ENCODE measurements around the gene TMOD3. TPM values are rescaled to one million over a fixed set of nuclear protein-coding genes. Genes with fewer than 3 reads are reported as not detected.

Gene TMOD3
- total RNA-seq, 1 experiment from 2014 or later = 94.6 TPM

GRCh38 chr15:51846066-51846462 is 16.6 kb downstream of the TMOD3 start:
- TSS peak; percentile 56 for BruUV-seq (replicated peaks)
- ChIA-PET CTCF (interaction anchor here (0.5 to 1.5 kb wide), 7 partner anchors 7 to 71 kb away, joined by 3 to 4 read pairs (median 3); no protein-coding TSS in a partner anchor), POLR2A (interaction anchor here (0.6 to 4.4 kb wide), 6 partner anchors 9 to 164 kb away, joined by 3 to 51 read pairs (median 16); partner anchors contain the start of gene TMOD3)
- H3K4me3 Mint-ChIP-seq (ENCODE audit: unreplicated experiment) = peak overlapping the region; percentile 6
- H3K36me3 Mint-ChIP-seq (ENCODE audit: insufficient read depth, unreplicated experiment) = peaks cover 12% of the 10 kb centered on the region
- intact Hi-C loops (cut with micrococcal nuclease) = no loop called here
- H3K4me1 Mint-ChIP-seq (ENCODE audit: insufficient read depth, unreplicated experiment) = peaks cover 62% of the 10 kb centered on the region
- peak overlapping the region; percentile 93 for H3K27ac Mint-ChIP-seq (ENCODE audit: low read depth, unreplicated experiment)
- no peak for DNase-seq (ENCODE audit: unreplicated experiment)
- peaks cover 7% of the 10 kb centered on the region for H3K9me3 Mint-ChIP-seq (ENCODE audit: unreplicated experiment)
- TF ChIP-seq, protein P1, sequence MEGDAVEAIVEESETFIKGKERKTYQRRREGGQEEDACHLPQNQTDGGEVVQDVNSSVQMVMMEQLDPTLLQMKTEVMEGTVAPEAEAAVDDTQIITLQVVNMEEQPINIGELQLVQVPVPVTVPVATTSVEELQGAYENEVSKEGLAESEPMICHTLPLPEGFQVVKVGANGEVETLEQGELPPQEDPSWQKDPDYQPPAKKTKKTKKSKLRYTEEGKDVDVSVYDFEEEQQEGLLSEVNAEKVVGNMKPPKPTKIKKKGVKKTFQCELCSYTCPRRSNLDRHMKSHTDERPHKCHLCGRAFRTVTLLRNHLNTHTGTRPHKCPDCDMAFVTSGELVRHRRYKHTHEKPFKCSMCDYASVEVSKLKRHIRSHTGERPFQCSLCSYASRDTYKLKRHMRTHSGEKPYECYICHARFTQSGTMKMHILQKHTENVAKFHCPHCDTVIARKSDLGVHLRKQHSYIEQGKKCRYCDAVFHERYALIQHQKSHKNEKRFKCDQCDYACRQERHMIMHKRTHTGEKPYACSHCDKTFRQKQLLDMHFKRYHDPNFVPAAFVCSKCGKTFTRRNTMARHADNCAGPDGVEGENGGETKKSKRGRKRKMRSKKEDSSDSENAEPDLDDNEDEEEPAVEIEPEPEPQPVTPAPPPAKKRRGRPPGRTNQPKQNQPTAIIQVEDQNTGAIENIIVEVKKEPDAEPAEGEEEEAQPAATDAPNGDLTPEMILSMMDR (IDR thresholded peaks at IDR 0.05; ENCODE audit: unreplicated experiment) = no peak
- no peaks in the 10 kb centered on the region for H3K27me3 Mint-ChIP-seq (ENCODE audit: insufficient read depth, unreplicated experiment)

GRCh38 chr15:51846463-51847230 is 17.2 kb downstream of the TMOD3 start:
- peak overlapping the region; percentile 93 for H3K27ac Mint-ChIP-seq (ENCODE audit: low read depth, unreplicated experiment)
- intact Hi-C loops (cut with micrococcal nuclease) = no loop called here
- H3K4me3 Mint-ChIP-seq (ENCODE audit: unreplicated experiment) = peak overlapping the region; percentile 6
- TF ChIP-seq, protein P1 (IDR thresholded peaks at IDR 0.05; ENCODE audit: unreplicated experiment) = no peak
- peaks cover 12% of the 10 kb centered on the region for H3K36me3 Mint-ChIP-seq (ENCODE audit: insufficient read depth, unreplicated experiment)
- ChIA-PET CTCF (no interaction called here), POLR2A (interaction anchor here (1.1 to 2.4 kb wide), 3 partner anchors 16 to 28 kb away, joined by 3 to 18 read pairs (median 4); partner anchors contain the start of gene TMOD3)
- H3K27me3 Mint-ChIP-seq (ENCODE audit: insufficient read depth, unreplicated experiment) = no peaks in the 10 kb centered on the region
- H3K9me3 Mint-ChIP-seq (ENCODE audit: unreplicated experiment) = peaks cover 7% of the 10 kb centered on the region
- H3K4me1 Mint-ChIP-seq (ENCODE audit: insufficient read depth, unreplicated experiment) = peaks cover 59% of the 10 kb centered on the region
- BruUV-seq (replicated peaks) = no TSS peak
- peak; percentile 92 for DNase-seq (ENCODE audit: unreplicated experiment)

- H3K27ac Mint-ChIP-seq (ENCODE audit: low read depth, unreplicated experiment) = peak overlapping the region; percentile 75
Observed at GRCh38 chr15:51848811-51849210, 19.4 kb downstream of the TMOD3 start.

GRCh38 chr15:51849860-51850259 is 20.4 kb downstream of the TMOD3 start:
- BruUV-seq (replicated peaks) = no TSS peak
- H3K27ac Mint-ChIP-seq (ENCODE audit: low read depth, unreplicated experiment) = peak overlapping the region; percentile 75
- CTCF ChIA-PET = interaction anchor here (0.7 to 1.3 kb wide), 3 partner anchors 16 to 39 kb away, joined by 3 read pairs; no protein-coding TSS in a partner anchor
- peaks cover 62% of the 10 kb centered on the region for H3K4me1 Mint-ChIP-seq (ENCODE audit: insufficient read depth, unreplicated experiment)
- DNase-seq (ENCODE audit: unreplicated experiment) = no peak
- TF ChIP-seq, protein P1 (IDR thresholded peaks at IDR 0.05; ENCODE audit: unreplicated experiment) = no peak
- H3K27me3 Mint-ChIP-seq (ENCODE audit: insufficient read depth, unreplicated experiment) = no peaks in the 10 kb centered on the region
- intact Hi-C loops (cut with micrococcal nuclease) = no loop called here
- H3K4me3 Mint-ChIP-seq (ENCODE audit: unreplicated experiment) = no peak overlapping the region
- POLR2A ChIA-PET = interaction anchor here (0.7 to 3.4 kb wide), 3 partner anchors 10 to 20 kb away, joined by 3 to 20 read pairs (median 3); no protein-coding TSS in a partner anchor
- peaks cover 7% of the 10 kb centered on the region for H3K9me3 Mint-ChIP-seq (ENCODE audit: unreplicated experiment)
- H3K36me3 Mint-ChIP-seq (ENCODE audit: insufficient read depth, unreplicated experiment) = peaks cover 12% of the 10 kb centered on the region

More at GRCh38 chr15:51848811-51849210, 19.4 kb downstream of the TMOD3 start:
- BruUV-seq (replicated peaks) = no TSS peak
- H3K27me3 Mint-ChIP-seq (ENCODE audit: insufficient read depth, unreplicated experiment) = no peaks in the 10 kb centered on the region
- CTCF ChIA-PET = interaction anchor here (0.5 to 1.3 kb wide), 3 partner anchors 12 to 17 kb away, joined by 3 read pairs; no protein-coding TSS in a partner anchor
- POLR2A ChIA-PET = interaction anchor here (2.4 kb wide), 1 partner anchor 19 kb away, joined by 18 read pairs; the partner anchor contains the start of gene TMOD3
- no peak overlapping the region for H3K4me3 Mint-ChIP-seq (ENCODE audit: unreplicated experiment)
- H3K4me1 Mint-ChIP-seq (ENCODE audit: insufficient read depth, unreplicated experiment) = peaks cover 60% of the 10 kb centered on the region
- peaks cover 7% of the 10 kb centered on the region for H3K9me3 Mint-ChIP-seq (ENCODE audit: unreplicated experiment)
- TF ChIP-seq, protein P1 (IDR thresholded peaks at IDR 0.05; ENCODE audit: unreplicated experiment) = no peak
- intact Hi-C loops (cut with micrococcal nuclease) = no loop called here
- peaks cover 12% of the 10 kb centered on the region for H3K36me3 Mint-ChIP-seq (ENCODE audit: insufficient read depth, unreplicated experiment)
- no peak for DNase-seq (ENCODE audit: unreplicated experiment)
